ENCODE data around the gene POLD3.

Gene POLD3

DNA sequence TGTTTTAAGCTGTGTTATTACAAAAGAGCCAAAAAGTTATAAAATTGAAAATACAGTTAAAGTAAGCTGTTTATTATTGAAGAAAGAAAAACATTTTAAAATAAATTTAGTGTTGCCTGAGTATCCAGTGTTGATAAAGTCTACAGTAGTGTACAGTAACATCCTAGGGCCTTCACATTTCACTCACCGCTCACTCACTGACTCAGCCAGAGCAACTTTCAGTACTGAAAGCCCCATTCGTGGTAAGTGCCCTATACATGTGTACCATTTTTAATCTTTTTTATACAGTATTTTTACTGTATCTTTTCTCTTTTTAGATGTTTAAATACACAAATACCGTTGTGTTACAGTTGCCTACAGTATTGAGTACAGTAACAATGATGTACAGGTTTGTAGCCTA is 35.0 kb downstream of the POLD3 start:
- TF ChIP-seq FOXP2 (optimal IDR thresholded peaks at IDR 0.05; ENCODE audit: borderline replicate concordance, extremely low read depth, extremely low read length, insufficient read depth) = no peak
- TF ChIP-seq, protein P1, sequence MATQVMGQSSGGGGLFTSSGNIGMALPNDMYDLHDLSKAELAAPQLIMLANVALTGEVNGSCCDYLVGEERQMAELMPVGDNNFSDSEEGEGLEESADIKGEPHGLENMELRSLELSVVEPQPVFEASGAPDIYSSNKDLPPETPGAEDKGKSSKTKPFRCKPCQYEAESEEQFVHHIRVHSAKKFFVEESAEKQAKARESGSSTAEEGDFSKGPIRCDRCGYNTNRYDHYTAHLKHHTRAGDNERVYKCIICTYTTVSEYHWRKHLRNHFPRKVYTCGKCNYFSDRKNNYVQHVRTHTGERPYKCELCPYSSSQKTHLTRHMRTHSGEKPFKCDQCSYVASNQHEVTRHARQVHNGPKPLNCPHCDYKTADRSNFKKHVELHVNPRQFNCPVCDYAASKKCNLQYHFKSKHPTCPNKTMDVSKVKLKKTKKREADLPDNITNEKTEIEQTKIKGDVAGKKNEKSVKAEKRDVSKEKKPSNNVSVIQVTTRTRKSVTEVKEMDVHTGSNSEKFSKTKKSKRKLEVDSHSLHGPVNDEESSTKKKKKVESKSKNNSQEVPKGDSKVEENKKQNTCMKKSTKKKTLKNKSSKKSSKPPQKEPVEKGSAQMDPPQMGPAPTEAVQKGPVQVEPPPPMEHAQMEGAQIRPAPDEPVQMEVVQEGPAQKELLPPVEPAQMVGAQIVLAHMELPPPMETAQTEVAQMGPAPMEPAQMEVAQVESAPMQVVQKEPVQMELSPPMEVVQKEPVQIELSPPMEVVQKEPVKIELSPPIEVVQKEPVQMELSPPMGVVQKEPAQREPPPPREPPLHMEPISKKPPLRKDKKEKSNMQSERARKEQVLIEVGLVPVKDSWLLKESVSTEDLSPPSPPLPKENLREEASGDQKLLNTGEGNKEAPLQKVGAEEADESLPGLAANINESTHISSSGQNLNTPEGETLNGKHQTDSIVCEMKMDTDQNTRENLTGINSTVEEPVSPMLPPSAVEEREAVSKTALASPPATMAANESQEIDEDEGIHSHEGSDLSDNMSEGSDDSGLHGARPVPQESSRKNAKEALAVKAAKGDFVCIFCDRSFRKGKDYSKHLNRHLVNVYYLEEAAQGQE (IDR thresholded peaks at IDR 0.05; ENCODE audit: insufficient read depth in 1 of 2, low read depth in 2 of 2, low read length in 2 of 2) = no peak
- no peak for TF ChIP-seq SIN3A (IDR thresholded peaks at IDR 0.05; ENCODE audit: borderline replicate concordance, insufficient read depth, low read length)
- TF ChIP-seq POLR2AphosphoS5 (IDR thresholded peaks at IDR 0.05; ENCODE audit: low read depth, low read length) = no peak
- no peak for TF ChIP-seq TAF1 (IDR thresholded peaks at IDR 0.05; ENCODE audit: borderline replicate concordance, insufficient read depth, low read length)

DNA sequence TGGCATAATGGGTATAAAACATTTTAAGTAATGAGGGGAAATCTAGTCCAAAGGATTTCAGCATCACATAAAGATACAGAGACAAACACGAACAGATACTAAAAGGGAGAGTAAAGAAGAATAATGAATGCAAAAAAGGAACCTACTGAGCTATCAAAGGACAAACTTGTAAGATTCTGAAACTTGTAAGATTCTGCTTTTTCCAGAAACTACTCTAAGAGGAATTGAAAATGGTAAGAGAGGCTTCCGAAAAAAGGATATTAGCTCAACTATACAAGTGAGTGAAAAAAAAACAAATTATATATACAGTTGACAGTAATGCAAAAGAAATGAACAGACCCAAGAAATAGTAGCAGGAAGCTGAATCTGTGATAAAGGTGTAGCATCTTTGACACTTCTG is 37.7 kb downstream of the POLD3 start:
- TF ChIP-seq SIN3A (IDR thresholded peaks at IDR 0.05; ENCODE audit: borderline replicate concordance, insufficient read depth, low read length) (no peak), POLR2AphosphoS5 (IDR thresholded peaks at IDR 0.05; ENCODE audit: low read depth, low read length) (no peak), FOXP2 (optimal IDR thresholded peaks at IDR 0.05; ENCODE audit: borderline replicate concordance, extremely low read depth, extremely low read length, insufficient read depth) (no peak), TAF1 (IDR thresholded peaks at IDR 0.05; ENCODE audit: borderline replicate concordance, insufficient read depth, low read length) (no peak)
- TF ChIP-seq, protein P1 (IDR thresholded peaks at IDR 0.05; ENCODE audit: insufficient read depth in 1 of 2, low read depth in 2 of 2, low read length in 2 of 2) = no peak

DNA sequence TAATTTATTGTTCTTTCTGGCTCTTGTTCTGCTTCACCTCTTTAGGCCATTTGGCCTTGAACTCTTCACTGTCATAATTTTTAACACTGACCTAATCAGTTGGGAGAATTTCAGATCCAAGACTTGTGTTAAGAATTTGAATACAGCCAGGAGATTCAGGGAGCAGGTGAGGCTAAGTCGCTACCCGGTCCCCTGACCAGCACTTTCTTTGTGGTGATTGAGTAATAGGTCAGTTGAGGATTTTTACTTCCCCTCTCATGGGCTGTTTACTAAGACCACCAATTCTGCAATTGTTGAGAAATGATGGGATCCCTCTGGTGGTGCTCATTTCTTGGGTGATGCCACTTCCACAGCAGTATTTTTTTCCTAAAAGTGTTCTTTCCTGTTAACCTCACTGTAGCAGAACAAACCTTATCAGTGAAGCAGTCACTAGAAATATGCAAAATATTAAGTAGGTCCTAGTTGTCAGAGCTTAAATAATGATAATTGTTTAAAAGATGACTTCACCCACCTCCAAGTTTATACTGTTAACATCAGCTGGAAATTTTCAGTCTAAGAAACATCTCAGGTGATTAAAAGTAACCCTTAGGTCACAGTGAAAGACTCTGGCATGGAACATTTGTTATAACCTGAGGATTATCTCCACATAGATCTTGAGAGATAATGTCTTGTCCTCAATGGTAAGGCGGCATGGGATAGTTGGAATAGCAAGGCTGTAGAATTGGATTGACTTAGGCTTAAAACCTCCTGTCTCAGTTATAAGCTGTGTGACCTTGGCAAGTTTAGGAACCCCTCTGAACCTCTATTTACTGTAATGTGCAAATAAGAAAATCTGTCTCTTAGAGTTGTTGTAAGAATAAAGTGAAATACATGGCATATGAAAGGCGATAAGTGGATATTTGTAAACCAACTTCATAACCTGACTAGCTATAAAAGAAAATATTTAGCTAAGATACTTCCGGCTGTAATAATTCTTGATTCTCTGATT is 41.3 kb downstream of the POLD3 start:
- TF ChIP-seq TAF1 (IDR thresholded peaks at IDR 0.05; ENCODE audit: borderline replicate concordance, insufficient read depth, low read length) = no peak
- TF ChIP-seq, protein P1 (IDR thresholded peaks at IDR 0.05; ENCODE audit: insufficient read depth in 1 of 2, low read depth in 2 of 2, low read length in 2 of 2) = no peak
- no peak for TF ChIP-seq POLR2AphosphoS5 (IDR thresholded peaks at IDR 0.05; ENCODE audit: low read depth, low read length)

DNA sequence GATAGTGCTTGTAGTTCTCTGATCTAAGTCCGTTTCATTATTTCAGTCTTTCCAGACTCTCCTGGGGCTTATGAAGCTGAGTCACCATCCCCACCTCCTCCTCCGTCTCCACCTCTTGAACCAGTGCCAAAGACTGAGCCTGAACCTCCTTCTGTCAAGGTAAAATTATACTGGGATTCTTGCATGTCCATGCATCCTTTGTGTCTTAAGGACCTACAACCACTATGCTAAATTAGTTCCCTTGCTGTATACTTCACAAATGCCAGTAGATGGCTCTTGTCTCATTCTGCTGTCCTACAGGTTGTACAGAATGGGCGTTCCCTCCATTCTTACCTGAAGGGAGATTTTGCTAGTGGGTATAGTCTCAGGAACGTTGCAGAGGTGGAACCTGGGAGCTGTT is 42.2 kb downstream of the POLD3 start:
- TF ChIP-seq TAF1 (IDR thresholded peaks at IDR 0.05; ENCODE audit: borderline replicate concordance, insufficient read depth, low read length) (no peak), FOXP2 (optimal IDR thresholded peaks at IDR 0.05; ENCODE audit: borderline replicate concordance, extremely low read depth, extremely low read length, insufficient read depth) (no peak), POLR2AphosphoS5 (IDR thresholded peaks at IDR 0.05; ENCODE audit: low read depth, low read length) (no peak), SIN3A (IDR thresholded peaks at IDR 0.05; ENCODE audit: borderline replicate concordance, insufficient read depth, low read length) (no peak)
- TF ChIP-seq, protein P1 (IDR thresholded peaks at IDR 0.05; ENCODE audit: insufficient read depth in 1 of 2, low read depth in 2 of 2, low read length in 2 of 2) = no peak

All from PFSK-1 (cell line).